ENCODE measurements around the gene RASAL3.

RASAL3 gene

DNA sequence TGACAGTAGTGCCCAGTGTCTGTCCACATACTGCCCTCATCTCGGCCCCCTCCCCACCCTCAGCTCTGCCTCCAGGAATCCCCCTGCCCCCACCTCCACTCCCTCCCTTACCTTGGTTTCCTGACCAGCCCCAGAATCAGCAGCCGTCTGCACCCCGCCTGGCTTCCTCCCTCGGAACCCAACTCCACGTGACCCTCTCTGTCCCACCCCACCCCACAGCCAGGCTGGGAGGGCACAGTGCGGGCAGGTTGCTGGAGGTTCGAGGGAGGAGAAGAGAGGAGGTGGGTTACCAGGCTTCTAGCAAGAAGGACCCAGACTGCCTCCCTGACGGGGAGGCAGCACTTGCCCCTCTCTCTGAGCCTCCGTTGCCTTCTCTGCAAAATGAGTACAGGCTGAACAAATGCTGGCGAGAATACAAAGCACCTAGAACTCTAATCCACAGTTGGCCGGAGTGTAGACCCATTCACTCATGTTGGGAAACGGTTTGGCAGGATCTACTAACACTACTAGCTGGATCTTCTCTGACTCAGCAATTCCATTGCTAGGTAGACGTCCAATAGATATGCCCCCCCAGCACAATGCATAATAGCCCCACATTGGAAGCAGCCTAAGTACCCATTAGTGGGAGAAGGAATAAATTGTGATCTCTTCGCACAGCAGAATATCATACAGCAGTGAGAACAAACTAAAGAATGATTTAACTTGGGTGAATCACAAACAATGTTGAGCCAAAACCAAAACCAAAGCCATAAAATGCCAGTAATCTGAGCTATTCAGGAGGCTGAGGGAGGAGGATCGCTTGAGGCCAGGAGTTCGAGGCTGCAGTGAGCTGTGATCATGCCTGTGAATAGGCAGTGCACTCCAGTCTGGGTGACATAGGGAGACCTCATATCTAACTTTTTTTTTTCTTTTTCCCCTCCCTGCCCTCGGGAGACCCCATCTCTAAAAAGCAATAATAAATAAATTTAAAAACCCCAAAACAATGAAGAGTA, at the start of gene RASAL3:
TSS of gene RASAL3 (minus strand) at position 151 of the 992 bp plus-strand sequence. CDS start 186 bp downstream, outside the sequence.
- Histone ChIP-seq H3K4me3 (ENCODE audit: low read depth in 1 of 5, low read length in 5 of 5) (peak within 1 kb of the TSS; percentile 28 to 62 (median 39)), H3K4me1 (ENCODE audit: control insufficient read depth in 5 of 5, insufficient read depth in 5 of 5, low read length in 5 of 5) (peaks cover 0 to 24% (median 17%) of the 10 kb centered on the region in 5 donors), H3K9me3 (ENCODE audit: control insufficient read depth in 5 of 5, low read length in 5 of 5) (no peaks in the 10 kb centered on the region), H3K27me3 (ENCODE audit: control insufficient read depth in 5 of 5, insufficient read depth in 4 of 5, low read length in 5 of 5) (peaks cover 12 to 20% (median 16%) of the 10 kb centered on the region in 5 donors), H3K27ac (ENCODE audit: low read depth, low read length) (no peak within 1 kb of the TSS), H3K36me3 (ENCODE audit: control insufficient read depth in 5 of 5, insufficient read depth in 5 of 5, low read length in 5 of 5) (no peaks in the 10 kb centered on the region), H3K9ac (ENCODE audit: low read length in 5 of 5) (peak within 1 kb of the TSS in 3 of 5 donors; percentile 48 to 58 (median 55))

DNA sequence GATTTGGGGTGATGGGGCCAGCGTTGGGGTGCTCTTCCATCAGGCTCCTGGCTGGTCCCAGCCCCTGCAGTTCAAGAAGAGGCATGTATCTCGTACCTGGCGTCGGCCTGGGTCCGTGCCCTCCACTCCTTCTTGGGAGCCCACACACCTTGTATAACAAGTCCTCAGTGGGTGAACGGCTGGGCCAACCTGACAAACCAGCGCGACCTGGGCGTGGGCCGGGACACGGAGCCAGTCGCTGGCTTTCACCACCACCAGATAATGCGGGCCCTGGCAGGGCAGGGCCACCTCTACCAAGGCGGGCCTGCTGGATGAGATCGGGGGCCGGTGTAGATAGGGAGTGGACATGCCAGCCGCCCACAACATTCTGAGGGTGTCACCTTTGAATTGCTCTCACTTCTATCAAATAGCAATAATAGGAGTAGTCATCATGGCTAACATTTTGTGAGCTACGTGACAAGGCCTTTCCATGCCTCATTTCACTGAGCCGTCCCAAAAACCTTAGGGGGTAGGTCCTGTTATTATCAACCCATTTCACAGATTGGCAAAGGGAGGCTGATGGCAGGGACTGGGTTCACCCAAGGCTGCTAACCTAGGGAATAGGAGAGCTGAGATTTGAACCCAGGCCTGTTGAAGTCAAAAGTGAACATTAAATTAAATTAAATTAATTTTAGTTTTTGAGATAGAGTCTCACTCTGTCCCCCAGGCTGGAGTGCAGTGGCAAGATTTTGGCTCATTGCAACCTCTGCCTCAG, 47.5 kb upstream of the RASAL3 start:
- H3K4me3 ChIP-seq (ENCODE audit: low read depth in 1 of 5, low read length in 5 of 5), result no peak overlapping the region
- no peak overlapping the region for H3K9ac ChIP-seq (ENCODE audit: low read length in 5 of 5)
- H3K36me3 ChIP-seq (ENCODE audit: control insufficient read depth in 5 of 5, insufficient read depth in 5 of 5, low read length in 5 of 5), result no peaks in the 10 kb centered on the region
- H3K4me1 ChIP-seq (ENCODE audit: control insufficient read depth in 5 of 5, insufficient read depth in 5 of 5, low read length in 5 of 5), result peaks cover 0 to 16% (median 8%) of the 10 kb centered on the region in 5 donors
- peaks cover 18 to 32% (median 21%) of the 10 kb centered on the region in 5 donors for H3K27me3 ChIP-seq (ENCODE audit: control insufficient read depth in 5 of 5, insufficient read depth in 4 of 5, low read length in 5 of 5)
- peaks cover 0 to 5% (median 0%) of the 10 kb centered on the region in 5 donors for H3K9me3 ChIP-seq (ENCODE audit: control insufficient read depth in 5 of 5, low read length in 5 of 5)
- no peak overlapping the region for H3K27ac ChIP-seq (ENCODE audit: low read depth, low read length)

DNA sequence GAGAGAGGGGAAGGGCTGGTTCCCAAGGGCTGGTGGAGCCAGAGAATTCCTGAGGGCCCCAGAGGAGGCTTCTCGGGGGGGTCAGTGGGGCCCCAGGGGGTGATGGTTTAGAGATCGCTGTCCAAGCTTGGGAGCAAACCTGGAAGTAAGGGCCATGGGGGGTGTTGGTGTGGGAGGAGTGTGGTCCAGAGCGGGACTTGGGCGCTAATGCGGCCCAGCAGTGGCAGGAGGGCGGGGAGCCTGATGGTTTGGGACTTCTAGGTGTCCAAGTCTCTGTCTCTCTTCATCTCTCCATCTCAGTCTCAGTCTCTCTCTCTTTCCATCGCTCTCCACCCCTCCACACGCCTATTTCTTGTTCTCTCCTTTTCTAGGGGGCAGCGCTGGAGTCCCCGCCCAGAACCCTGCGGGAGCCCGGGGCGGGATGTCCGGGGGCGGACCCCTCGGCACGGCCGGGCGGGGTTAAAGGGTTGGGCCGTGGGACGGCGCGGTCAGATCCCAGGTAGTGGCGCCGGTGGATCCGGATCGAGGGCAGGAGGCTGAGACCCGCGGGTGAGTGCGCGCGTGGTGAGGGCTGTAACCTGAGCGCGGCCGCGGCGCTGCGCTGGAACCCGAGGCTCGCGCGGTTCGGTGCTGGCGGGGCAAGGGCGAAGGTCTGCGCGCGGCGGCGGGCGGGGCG, 43.8 kb upstream of the RASAL3 start, which contains the start of gene CYP4F22:
TSS of gene CYP4F22 (plus strand) at position 491 of the 676 bp plus-strand sequence. CDS start 16,812 bp downstream, outside the sequence.
- Histone ChIP-seq H3K36me3 (ENCODE audit: control insufficient read depth in 5 of 5, insufficient read depth in 5 of 5, low read length in 5 of 5) (no peaks in the 10 kb centered on the region), H3K4me3 (ENCODE audit: low read depth in 1 of 5, low read length in 5 of 5) (peak within 1 kb of the TSS in 1 of 5 donors; percentile 26), H3K27me3 (ENCODE audit: control insufficient read depth in 5 of 5, insufficient read depth in 4 of 5, low read length in 5 of 5) (peaks cover 18 to 36% (median 21%) of the 10 kb centered on the region in 5 donors), H3K27ac (ENCODE audit: low read depth, low read length) (no peak within 1 kb of the TSS), H3K9me3 (ENCODE audit: control insufficient read depth in 5 of 5, low read length in 5 of 5) (no peaks in the 10 kb centered on the region), H3K4me1 (ENCODE audit: control insufficient read depth in 5 of 5, insufficient read depth in 5 of 5, low read length in 5 of 5) (peaks cover 0 to 21% (median 8%) of the 10 kb centered on the region in 5 donors), H3K9ac (ENCODE audit: low read length in 5 of 5) (no peak within 1 kb of the TSS)

DNA sequence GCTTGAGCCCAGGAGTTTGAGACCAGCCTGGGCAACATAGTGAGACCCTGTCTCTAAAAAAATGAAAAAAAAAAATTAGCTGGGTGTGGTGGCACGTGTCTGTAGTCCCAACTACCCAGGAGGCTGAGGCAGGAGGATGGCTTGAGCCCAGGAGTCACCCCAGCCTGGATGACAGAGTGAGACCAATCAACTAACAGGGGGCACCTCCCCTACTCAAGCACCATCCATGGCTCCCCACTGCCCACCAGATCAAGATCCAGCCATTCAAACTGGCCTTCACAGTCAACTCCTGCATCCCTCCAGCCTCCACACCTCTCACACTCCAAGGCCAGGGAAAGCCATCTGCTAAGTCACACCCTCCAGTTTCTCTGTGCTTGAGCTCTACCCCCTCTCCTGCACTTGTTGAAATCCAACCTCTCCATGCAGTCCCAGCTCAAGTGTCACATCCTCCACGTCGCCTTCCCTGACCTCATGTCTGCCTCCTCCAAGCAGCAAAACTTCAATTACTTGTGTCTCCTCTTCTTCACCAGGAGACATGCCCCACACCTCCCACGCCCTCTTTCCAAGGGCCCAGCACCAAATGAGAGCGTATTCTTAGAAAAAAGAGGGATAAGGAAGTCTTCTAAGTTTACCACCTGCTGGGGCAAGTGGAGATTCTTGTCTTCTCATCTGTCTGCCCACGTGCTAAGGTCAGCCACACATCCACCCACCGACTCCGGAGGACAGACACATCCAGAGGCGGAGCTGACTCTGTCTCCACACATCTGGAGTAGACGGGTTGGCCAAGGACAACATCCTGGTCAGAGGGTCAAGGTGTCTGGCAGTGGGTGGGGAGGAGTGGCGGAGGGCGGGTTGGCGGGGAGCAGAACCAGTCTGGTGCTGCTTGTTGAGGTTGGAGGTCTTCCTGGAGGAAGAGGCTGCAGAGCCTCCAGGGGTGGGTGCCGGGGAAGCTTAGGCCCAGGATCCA, 43.0 kb upstream of the RASAL3 start:
- Histone ChIP-seq H3K27me3 (ENCODE audit: control insufficient read depth in 5 of 5, insufficient read depth in 4 of 5, low read length in 5 of 5) (peaks cover 18 to 36% (median 21%) of the 10 kb centered on the region in 5 donors), H3K9ac (ENCODE audit: low read length in 5 of 5) (no peak overlapping the region), H3K9me3 (ENCODE audit: control insufficient read depth in 5 of 5, low read length in 5 of 5) (no peaks in the 10 kb centered on the region), H3K4me1 (ENCODE audit: control insufficient read depth in 5 of 5, insufficient read depth in 5 of 5, low read length in 5 of 5) (peaks cover 0 to 21% (median 8%) of the 10 kb centered on the region in 5 donors), H3K27ac (ENCODE audit: low read depth, low read length) (no peak overlapping the region), H3K36me3 (ENCODE audit: control insufficient read depth in 5 of 5, insufficient read depth in 5 of 5, low read length in 5 of 5) (no peaks in the 10 kb centered on the region), H3K4me3 (ENCODE audit: low read depth in 1 of 5, low read length in 5 of 5) (no peak overlapping the region)

DNA sequence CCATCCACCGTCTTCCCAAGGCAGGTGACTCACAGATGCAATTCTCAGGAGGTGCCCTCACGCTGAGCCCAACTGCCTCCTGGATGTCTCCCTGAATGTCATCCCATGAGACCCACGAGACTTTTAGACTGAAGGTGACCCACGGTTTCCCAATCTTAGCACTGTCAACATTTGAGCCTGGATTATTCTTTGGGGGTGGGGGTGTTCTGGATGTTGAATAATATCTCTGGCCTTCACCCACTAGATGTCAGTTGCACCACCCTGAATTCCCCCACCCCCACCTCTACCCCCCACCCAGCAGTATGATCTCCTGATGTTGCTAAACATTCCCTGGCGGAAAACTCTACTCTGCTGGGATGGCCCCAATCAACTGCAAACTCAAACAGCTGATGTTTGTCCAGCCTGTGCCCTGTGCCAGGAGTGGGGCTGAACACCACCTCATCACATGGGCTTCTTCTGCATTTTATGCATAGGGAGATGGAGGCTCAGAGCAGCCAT, 41.8 kb upstream of the RASAL3 start:
- Histone ChIP-seq H3K4me3 (ENCODE audit: low read depth in 1 of 5, low read length in 5 of 5) (no peak overlapping the region), H3K27ac (ENCODE audit: low read depth, low read length) (no peak overlapping the region), H3K4me1 (ENCODE audit: control insufficient read depth in 5 of 5, insufficient read depth in 5 of 5, low read length in 5 of 5) (peaks cover 0 to 21% (median 8%) of the 10 kb centered on the region in 5 donors), H3K9ac (ENCODE audit: low read length in 5 of 5) (no peak overlapping the region), H3K9me3 (ENCODE audit: control insufficient read depth in 5 of 5, low read length in 5 of 5) (no peaks in the 10 kb centered on the region), H3K27me3 (ENCODE audit: control insufficient read depth in 5 of 5, insufficient read depth in 4 of 5, low read length in 5 of 5) (peaks cover 17 to 33% (median 21%) of the 10 kb centered on the region in 5 donors), H3K36me3 (ENCODE audit: control insufficient read depth in 5 of 5, insufficient read depth in 5 of 5, low read length in 5 of 5) (no peaks in the 10 kb centered on the region)

DNA sequence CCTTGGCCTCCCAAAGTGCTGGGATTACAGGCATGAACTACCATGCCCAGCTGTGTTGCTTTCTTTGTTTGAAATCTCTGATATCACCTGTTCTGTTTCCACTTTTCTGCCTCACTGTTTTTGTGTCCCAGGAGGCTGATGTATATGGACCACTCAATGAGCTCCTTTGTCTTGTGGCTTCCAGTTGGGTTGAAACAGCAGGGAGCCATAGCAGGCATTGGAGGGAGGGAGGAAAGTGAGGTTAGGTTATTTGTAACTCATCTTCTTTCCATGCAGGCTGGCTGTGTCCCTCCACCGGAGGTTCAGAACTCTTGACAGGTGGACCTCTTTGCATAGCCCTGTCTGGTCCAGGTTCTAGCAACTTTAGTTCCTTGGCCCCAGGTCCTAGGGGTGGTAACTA, 37.9 kb upstream of the RASAL3 start:
- no peaks in the 10 kb centered on the region for H3K36me3 ChIP-seq (ENCODE audit: control insufficient read depth in 5 of 5, insufficient read depth in 5 of 5, low read length in 5 of 5)
- H3K27ac ChIP-seq (ENCODE audit: low read depth, low read length), result no peak overlapping the region
- H3K9me3 ChIP-seq (ENCODE audit: control insufficient read depth in 5 of 5, low read length in 5 of 5), result no peaks in the 10 kb centered on the region
- H3K4me1 ChIP-seq (ENCODE audit: control insufficient read depth in 5 of 5, insufficient read depth in 5 of 5, low read length in 5 of 5), result peaks cover 1 to 11% (median 5%) of the 10 kb centered on the region in 5 donors
- H3K27me3 ChIP-seq (ENCODE audit: control insufficient read depth in 5 of 5, insufficient read depth in 4 of 5, low read length in 5 of 5), result peaks cover 0 to 7% (median 2%) of the 10 kb centered on the region in 5 donors
- no peak overlapping the region for H3K4me3 ChIP-seq (ENCODE audit: low read depth in 1 of 5, low read length in 5 of 5)
- no peak overlapping the region for H3K9ac ChIP-seq (ENCODE audit: low read length in 5 of 5)

DNA sequence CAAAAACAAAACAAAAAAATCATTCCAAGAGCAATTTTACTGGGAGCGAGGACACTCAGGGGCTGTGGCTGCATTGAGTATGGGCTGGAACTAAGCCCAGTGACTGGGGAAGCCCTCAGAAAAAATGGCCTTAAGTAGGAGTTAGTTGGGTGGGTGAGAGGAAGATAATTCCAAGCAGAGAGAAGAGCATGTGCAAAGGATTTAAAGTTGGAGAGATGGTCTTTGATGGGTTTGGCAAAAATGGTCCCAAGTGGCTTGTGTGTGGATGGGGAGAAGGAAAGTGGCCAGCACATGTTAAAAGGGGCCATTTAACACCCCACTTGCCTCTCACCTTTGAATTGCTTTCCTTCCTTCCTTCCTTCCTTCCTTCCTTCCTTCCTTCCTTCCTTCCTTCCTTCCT, 37.3 kb upstream of the RASAL3 start:
- no peak overlapping the region for H3K27ac ChIP-seq (ENCODE audit: low read depth, low read length)
- peaks cover 0 to 4% (median 0%) of the 10 kb centered on the region in 5 donors for H3K27me3 ChIP-seq (ENCODE audit: control insufficient read depth in 5 of 5, insufficient read depth in 4 of 5, low read length in 5 of 5)
- H3K9me3 ChIP-seq (ENCODE audit: control insufficient read depth in 5 of 5, low read length in 5 of 5), result no peaks in the 10 kb centered on the region
- H3K4me1 ChIP-seq (ENCODE audit: control insufficient read depth in 5 of 5, insufficient read depth in 5 of 5, low read length in 5 of 5), result peaks cover 1 to 10% (median 5%) of the 10 kb centered on the region in 5 donors
- no peak overlapping the region for H3K9ac ChIP-seq (ENCODE audit: low read length in 5 of 5)
- no peak overlapping the region for H3K4me3 ChIP-seq (ENCODE audit: low read depth in 1 of 5, low read length in 5 of 5)
- H3K36me3 ChIP-seq (ENCODE audit: control insufficient read depth in 5 of 5, insufficient read depth in 5 of 5, low read length in 5 of 5), result no peaks in the 10 kb centered on the region

DNA sequence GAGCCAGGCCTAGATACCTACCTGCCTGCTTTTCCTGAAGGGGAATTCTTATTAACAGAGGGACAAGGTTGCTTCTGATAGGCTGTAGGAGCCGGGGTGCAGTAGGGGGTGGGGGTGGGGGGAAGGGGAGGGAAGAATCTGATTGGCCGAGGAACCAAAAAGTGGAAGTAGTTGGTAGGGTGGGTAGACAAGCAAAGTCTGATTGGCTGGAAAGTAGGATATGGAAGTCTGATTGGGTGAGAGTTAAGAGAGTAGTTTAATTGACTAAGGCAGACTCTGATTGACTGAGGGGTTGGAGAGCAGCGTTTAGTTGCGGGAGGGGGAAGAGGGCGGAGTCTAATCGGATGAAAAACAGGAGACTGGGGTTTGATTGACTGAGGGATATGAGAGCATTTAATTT, 34.6 kb upstream of the RASAL3 start:
- Histone ChIP-seq H3K9ac (ENCODE audit: low read length in 5 of 5) (no peak overlapping the region), H3K27ac (ENCODE audit: low read depth, low read length) (no peak overlapping the region), H3K4me3 (ENCODE audit: low read depth in 1 of 5, low read length in 5 of 5) (no peak overlapping the region), H3K4me1 (ENCODE audit: control insufficient read depth in 5 of 5, insufficient read depth in 5 of 5, low read length in 5 of 5) (peaks cover 1 to 8% (median 5%) of the 10 kb centered on the region in 5 donors), H3K27me3 (ENCODE audit: control insufficient read depth in 5 of 5, insufficient read depth in 4 of 5, low read length in 5 of 5) (no peaks in the 10 kb centered on the region), H3K9me3 (ENCODE audit: control insufficient read depth in 5 of 5, low read length in 5 of 5) (no peaks in the 10 kb centered on the region), H3K36me3 (ENCODE audit: control insufficient read depth in 5 of 5, insufficient read depth in 5 of 5, low read length in 5 of 5) (no peaks in the 10 kb centered on the region)
